Activated T-cell treated with anti-CD3 and anti-CD28 coated beads, Interleukin-2, amount 50 U/mL, for 4 hours (primary cell): ENCODE data around the gene SELL. TPM values are rescaled to one million over a fixed set of nuclear protein-coding genes. Genes with fewer than 3 reads are reported as not detected.
"Not testable (repeated sequence)": the region's sequence is repeated elsewhere in the genome, so short reads cannot be mapped to it uniquely, and the experiment has no call there.

Experiments
- ATAC-seq, 2 donors: fragments of 200-7000 bp; cut with Tn5 transposase; one replicate each; pipeline ENCODE4 v1.10.0; 2021
- DNase-seq: peaks from one replicate; pipeline ENCODE4 v3.0.0-alpha.2; 2020
- H3K27me3 Mint-ChIP-seq: one replicate; pipeline ENCODE4 v1.8.0; 2021; ENCODE audit warnings: low read depth, mixed read lengths
- H3K36me3 Mint-ChIP-seq: one replicate; pipeline ENCODE4 v1.8.0; 2022; ENCODE audit warnings: mixed read lengths; ENCODE audit not compliant: insufficient read depth
- H3K4me1 Mint-ChIP-seq: one replicate; pipeline ENCODE4 v1.8.0; 2021; ENCODE audit warnings: low read depth, mixed read lengths
- H3K4me3 Mint-ChIP-seq: one replicate; pipeline ENCODE4 v1.8.0; 2021; ENCODE audit warnings: mild to moderate bottlenecking, moderate library complexity, mixed read lengths
- H3K9me3 Mint-ChIP-seq: one replicate; pipeline ENCODE4 v1.8.0; 2021; ENCODE audit warnings: mixed read lengths
- total RNA-seq, 3 donors: library from RNA; stranded (reverse); gene quantifications; one replicate each; pipeline ENCODE4 v1.2.1, GENCODE V29; 2021

SELL gene
- total RNA-seq, 3 donors from 2014 or later: 95.7 to 129 (median 112) TPM

- DNase-seq: no peak
- no peaks in the 10 kb centered on the region for H3K4me1 Mint-ChIP-seq
- no peak for ATAC-seq
- no peaks in the 10 kb centered on the region for H3K9me3 Mint-ChIP-seq
- no peaks in the 10 kb centered on the region for H3K36me3 Mint-ChIP-seq
- no peak overlapping the region for H3K4me3 Mint-ChIP-seq
- H3K27me3 Mint-ChIP-seq: peaks cover 4% of the 10 kb centered on the region
Measured at GRCh38 chr1:169724168-169724567, 12.7 kb upstream of the SELL start.

- no peaks in the 10 kb centered on the region for H3K36me3 Mint-ChIP-seq
- H3K9me3 Mint-ChIP-seq: no peaks in the 10 kb centered on the region
- no peak for DNase-seq
- no peaks in the 10 kb centered on the region for H3K4me1 Mint-ChIP-seq
- no peak for ATAC-seq
- no peak overlapping the region for H3K4me3 Mint-ChIP-seq
- H3K27me3 Mint-ChIP-seq: peaks cover 4% of the 10 kb centered on the region
Measured at GRCh38 chr1:169723763-169724162, 12.3 kb upstream of the SELL start.

GRCh38 chr1:169722779-169723178, 11.4 kb upstream of the SELL start:
- H3K4me1 Mint-ChIP-seq: no peaks in the 10 kb centered on the region
- no peak overlapping the region for H3K4me3 Mint-ChIP-seq
- DNase-seq (no peak), ATAC-seq (no peak)
- peaks cover 4% of the 10 kb centered on the region for H3K27me3 Mint-ChIP-seq
- H3K9me3 Mint-ChIP-seq: no peaks in the 10 kb centered on the region
- H3K36me3 Mint-ChIP-seq: no peaks in the 10 kb centered on the region

- DNase-seq, H3K36me3 Mint-ChIP-seq, ATAC-seq, H3K9me3 Mint-ChIP-seq, H3K4me3 Mint-ChIP-seq, H3K27me3 Mint-ChIP-seq: not testable (repeated sequence)
- peaks cover 10% of the 10 kb centered on the region for H3K4me1 Mint-ChIP-seq
Measured at GRCh38 chr1:169715100-169715499, 3.7 kb upstream of the SELL start.

GRCh38 chr1:169713090-169713489, 1.7 kb upstream of the SELL start:
- DNase-seq, H3K36me3 Mint-ChIP-seq, ATAC-seq, H3K4me3 Mint-ChIP-seq, H3K27me3 Mint-ChIP-seq, H3K9me3 Mint-ChIP-seq: not testable (repeated sequence)
- peaks cover 22% of the 10 kb centered on the region for H3K4me1 Mint-ChIP-seq

GRCh38 chr1:169712309-169712631, 850 bp upstream of the SELL start:
- H3K4me3 Mint-ChIP-seq: peak overlapping the region; percentile 84
- peaks cover 12% of the 10 kb centered on the region for H3K36me3 Mint-ChIP-seq

DNA sequence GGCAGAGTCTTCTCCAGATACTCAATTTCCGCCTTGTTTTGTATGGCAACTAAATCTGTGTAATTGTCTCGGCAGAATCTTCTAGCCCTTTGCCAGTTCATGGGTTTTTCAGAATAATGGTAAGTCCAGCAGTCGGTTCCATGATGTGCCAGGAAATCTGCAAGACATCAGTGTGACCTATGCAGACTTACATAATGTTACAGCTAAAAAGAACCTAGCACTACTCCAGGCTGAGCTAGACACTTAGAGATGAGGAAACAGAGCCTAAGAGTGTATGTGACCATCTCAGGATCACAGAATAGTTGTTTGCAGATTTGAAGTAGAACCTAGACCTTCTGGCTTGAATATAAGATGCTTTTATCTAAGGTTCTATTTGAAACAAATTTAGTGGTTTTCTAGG, 2.8 kb downstream of the SELL start:
- H3K4me3 Mint-ChIP-seq: peak overlapping the region; percentile 84
- H3K4me1 Mint-ChIP-seq: peaks cover 60% of the 10 kb centered on the region
- peaks cover 46% of the 10 kb centered on the region for H3K36me3 Mint-ChIP-seq
- H3K9me3 Mint-ChIP-seq: no peaks in the 10 kb centered on the region
- no peaks in the 10 kb centered on the region for H3K27me3 Mint-ChIP-seq
- DNase-seq (no peak), ATAC-seq (no peak)

More at GRCh38 chr1:169712309-169712631, 850 bp upstream of the SELL start:
- ATAC-seq (no peak), DNase-seq (no peak)
- Mint-ChIP-seq H3K27me3 (peaks cover 3% of the 10 kb centered on the region), H3K4me1 (peaks cover 24% of the 10 kb centered on the region), H3K9me3 (peaks cover 1% of the 10 kb centered on the region)

- ATAC-seq (peak; percentile 9 to 20), DNase-seq (no peak)
- peaks cover 52% of the 10 kb centered on the region for H3K36me3 Mint-ChIP-seq
- peak overlapping the region; percentile 84 for H3K4me3 Mint-ChIP-seq
- peaks cover 66% of the 10 kb centered on the region for H3K4me1 Mint-ChIP-seq
- no peaks in the 10 kb centered on the region for H3K9me3 Mint-ChIP-seq
- no peaks in the 10 kb centered on the region for H3K27me3 Mint-ChIP-seq
Measured at GRCh38 chr1:169707912-169708604, 3.4 kb downstream of the SELL start.

- H3K27me3 Mint-ChIP-seq: no peaks in the 10 kb centered on the region
- H3K9me3 Mint-ChIP-seq: no peaks in the 10 kb centered on the region
- peaks cover 73% of the 10 kb centered on the region for H3K36me3 Mint-ChIP-seq
- peaks cover 84% of the 10 kb centered on the region for H3K4me1 Mint-ChIP-seq
- DNase-seq (no peak), ATAC-seq (peak; percentile 13 to 31)
- peak overlapping the region; percentile 74 for H3K4me3 Mint-ChIP-seq
Measured at GRCh38 chr1:169704797-169705196, 6.6 kb downstream of the SELL start.

DNA sequence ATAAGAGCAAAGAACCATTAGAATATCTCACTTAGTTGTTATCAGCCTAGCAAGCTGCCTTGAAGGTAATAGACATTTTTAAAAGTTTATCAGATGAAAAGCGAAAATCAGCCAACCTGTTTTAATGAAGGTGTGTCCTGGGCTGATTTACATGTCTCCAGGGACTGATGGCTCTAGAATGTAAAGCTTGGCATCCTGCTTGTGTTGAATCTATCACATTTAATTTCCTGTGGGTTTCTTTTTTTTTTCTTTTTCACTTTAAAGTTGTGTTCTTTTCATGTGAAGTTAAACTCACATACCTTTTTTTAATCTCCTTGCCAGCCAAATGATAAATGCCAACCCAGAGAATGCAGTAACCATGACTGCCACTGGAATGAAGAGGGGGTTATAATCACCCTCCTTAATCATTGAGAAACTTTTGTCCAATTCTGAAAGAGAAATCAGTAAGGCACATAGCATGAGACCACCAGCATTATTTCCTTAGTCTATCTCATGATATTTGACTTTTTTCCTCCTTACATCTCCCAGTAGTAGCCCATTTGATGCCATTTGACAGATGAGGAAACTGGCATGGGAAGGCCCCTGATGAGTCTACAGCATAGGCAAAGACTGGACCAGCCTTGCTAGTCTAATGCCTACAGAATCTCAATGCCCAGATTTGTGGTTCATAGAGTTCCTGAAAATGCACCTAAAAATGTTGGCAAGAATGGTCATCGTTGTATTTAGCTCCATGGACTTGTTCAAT, 10.0 kb downstream of the SELL start:
- no peak for ATAC-seq

DNA sequence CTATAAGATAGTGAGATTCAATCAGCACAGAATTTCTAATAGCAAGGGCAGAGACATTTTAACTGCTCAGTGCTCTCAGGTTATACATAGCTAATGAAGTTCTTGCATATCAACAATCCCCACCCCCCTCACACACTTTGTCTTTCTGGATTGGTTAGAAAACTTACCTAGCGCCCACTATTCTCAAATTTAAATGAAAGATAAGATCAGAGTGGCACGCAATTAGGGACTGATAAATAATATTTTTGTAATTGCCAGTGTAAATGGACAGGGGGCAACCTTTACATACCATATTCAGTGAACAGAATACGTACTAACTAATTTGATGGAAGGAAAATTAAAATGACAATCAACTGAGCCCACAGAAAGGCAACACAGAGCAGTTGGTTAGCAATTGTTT, 11.7 kb downstream of the SELL start:
- Mint-ChIP-seq H3K27me3 (no peaks in the 10 kb centered on the region), H3K36me3 (peaks cover 66% of the 10 kb centered on the region), H3K4me1 (peaks cover 96% of the 10 kb centered on the region), H3K9me3 (no peaks in the 10 kb centered on the region), H3K4me3 (no peak overlapping the region)
- DNase-seq (no peak), ATAC-seq (no peak)

More for the DNA sequence above, 10.0 kb downstream of the SELL start:
- Mint-ChIP-seq H3K4me3 (peak overlapping the region; percentile 4), H3K36me3 (peaks cover 68% of the 10 kb centered on the region), H3K4me1 (peaks cover 96% of the 10 kb centered on the region), H3K9me3 (no peaks in the 10 kb centered on the region), H3K27me3 (no peaks in the 10 kb centered on the region)
- no peak for DNase-seq

DNA sequence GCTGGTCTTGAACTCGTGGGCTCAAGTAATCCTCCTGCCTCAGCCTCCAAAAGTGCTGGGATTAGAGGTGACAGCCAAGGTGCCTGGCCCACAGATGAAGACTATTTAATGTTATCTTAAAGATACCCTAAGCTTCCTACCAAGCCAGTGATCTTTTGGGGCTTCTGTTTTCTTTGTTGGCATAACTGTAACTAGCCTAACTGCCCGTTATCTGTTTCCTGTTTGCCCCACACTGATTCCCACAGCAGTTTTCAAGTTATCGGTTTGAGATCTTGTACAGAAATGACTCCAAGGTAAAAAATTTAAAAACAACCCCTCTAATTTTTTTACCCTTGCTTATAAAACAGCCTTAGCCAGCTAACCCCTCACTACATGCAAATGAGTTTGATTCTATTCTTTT, 12.4 kb downstream of the SELL start:
- H3K36me3 Mint-ChIP-seq: peaks cover 62% of the 10 kb centered on the region
- H3K4me1 Mint-ChIP-seq: peaks cover 96% of the 10 kb centered on the region
- DNase-seq: no peak
- peak; percentile 11 to 23 for ATAC-seq
- H3K9me3 Mint-ChIP-seq: no peaks in the 10 kb centered on the region
- peak overlapping the region; percentile 22 for H3K4me3 Mint-ChIP-seq
- no peaks in the 10 kb centered on the region for H3K27me3 Mint-ChIP-seq

GRCh38 chr1:169697755-169698154, 13.7 kb downstream of the SELL start:
- no peaks in the 10 kb centered on the region for H3K27me3 Mint-ChIP-seq
- DNase-seq: no peak
- peaks cover 96% of the 10 kb centered on the region for H3K4me1 Mint-ChIP-seq
- peaks cover 50% of the 10 kb centered on the region for H3K36me3 Mint-ChIP-seq
- peak; percentile 55 to 58 for ATAC-seq
- H3K9me3 Mint-ChIP-seq: no peaks in the 10 kb centered on the region
- no peak overlapping the region for H3K4me3 Mint-ChIP-seq

- H3K9me3 Mint-ChIP-seq: no peaks in the 10 kb centered on the region
- peak overlapping the region; percentile 35 for H3K4me3 Mint-ChIP-seq
- DNase-seq (no peak), ATAC-seq (no peak)
- no peaks in the 10 kb centered on the region for H3K27me3 Mint-ChIP-seq
- peaks cover 43% of the 10 kb centered on the region for H3K36me3 Mint-ChIP-seq
- H3K4me1 Mint-ChIP-seq: peaks cover 95% of the 10 kb centered on the region
Measured at GRCh38 chr1:169696273-169697100, 14.9 kb downstream of the SELL start.
